Activated T-helper 1 cell treated with anti-CD3 and anti-CD28 coated beads, Interleukin-12 subunit alpha, Interleukin-12 subunit beta, Interleukin-2, Interleukin-4 antibody, amounts not matched to agents 30 ng/mL and 10 ng/mL and 1 ng/mL, durations not matched to agents 14 hours and 24 hours and 36 hours (primary cell): ENCODE measurements around the gene CLGN. TPM values are rescaled to one million over a fixed set of nuclear protein-coding genes. Genes with fewer than 3 reads are reported as not detected.
"Not testable (repeated sequence)": the region's sequence is repeated elsewhere in the genome, so short reads cannot be mapped to it uniquely, and the experiment has no call there.

Experiments
- DNase-seq: peaks from one replicate; pipeline ENCODE4 v3.0.0; 2021; ENCODE audit warnings: low spot score
- H3K27ac Mint-ChIP-seq: one replicate; pipeline ENCODE4 v1.8.0; 2021; ENCODE audit warnings: mild to moderate bottlenecking, mixed read lengths
- H3K27me3 Mint-ChIP-seq: one replicate; pipeline ENCODE4 v1.8.0; 2022; ENCODE audit warnings: mild to moderate bottlenecking, moderate library complexity, mixed read lengths; ENCODE audit not compliant: insufficient read depth
- H3K36me3 Mint-ChIP-seq: one replicate; pipeline ENCODE4 v1.8.0; 2021; ENCODE audit warnings: low read depth, mixed read lengths
- H3K4me1 Mint-ChIP-seq: one replicate; pipeline ENCODE4 v1.8.0; 2021; ENCODE audit warnings: low read depth, mixed read lengths
- H3K4me3 Mint-ChIP-seq: one replicate; pipeline ENCODE4 v1.8.0; 2021; ENCODE audit warnings: mild to moderate bottlenecking, moderate library complexity, mixed read lengths
- H3K9me3 Mint-ChIP-seq: one replicate; pipeline ENCODE4 v1.8.0; 2021; ENCODE audit warnings: mixed read lengths
- intact Hi-C: fragments of 100-400 bp; cut with micrococcal nuclease; formaldehyde crosslinking; loops from one replicate; pipeline ENCODE4 v1.15.1; 2024
- total RNA-seq: library from RNA; stranded (reverse); gene quantifications from 2 replicates; pipeline ENCODE4 v1.2.3, GENCODE V29; 2022

CLGN gene
- total RNA-seq, result not detected in 2 replicates

- DNase-seq, result peak; percentile 21
- H3K4me3 Mint-ChIP-seq, result peak within 1 kb of the TSS; percentile 76
- H3K4me1 Mint-ChIP-seq, result peaks cover 11% of the 10 kb centered on the region
- intact Hi-C loops, result loop anchor here (2.0 kb wide), 1 partner anchor 67 kb away; no protein-coding TSS in a partner anchor
- peaks cover 46% of the 10 kb centered on the region for H3K27me3 Mint-ChIP-seq
- no peaks in the 10 kb centered on the region for H3K9me3 Mint-ChIP-seq
- no peaks in the 10 kb centered on the region for H3K36me3 Mint-ChIP-seq
- H3K27ac Mint-ChIP-seq, result no peak within 1 kb of the TSS
These were observed at the start of gene CLGN for GRCh38 chr4:140427106-140427918. CLGN (minus strand) TSS chr4:140427648; CDS start chr4:140413078, 14,570 bp downstream.

GRCh38 chr4:140472156-140472555 is 44.7 kb upstream of the CLGN start:
- Mint-ChIP-seq H3K4me3 (no peak overlapping the region), H3K27ac (no peak overlapping the region), H3K36me3 (no peaks in the 10 kb centered on the region), H3K4me1 (no peaks in the 10 kb centered on the region), H3K27me3 (peaks cover 16% of the 10 kb centered on the region), H3K9me3 (no peaks in the 10 kb centered on the region)
- intact Hi-C loops, result no loop called here
- DNase-seq, result no peak

- Mint-ChIP-seq H3K27ac (no peak overlapping the region), H3K4me1 (no peaks in the 10 kb centered on the region), H3K9me3 (no peaks in the 10 kb centered on the region), H3K4me3 (no peak overlapping the region), H3K36me3 (no peaks in the 10 kb centered on the region), H3K27me3 (peaks cover 13% of the 10 kb centered on the region)
- no peak for DNase-seq
- intact Hi-C loops, result no loop called here
These were observed 42.6 kb upstream of the CLGN start for GRCh38 chr4:140469791-140470733.

- no peak for DNase-seq
- Mint-ChIP-seq H3K9me3 (no peaks in the 10 kb centered on the region), H3K4me1 (no peaks in the 10 kb centered on the region), H3K36me3 (no peaks in the 10 kb centered on the region), H3K4me3 (no peak overlapping the region), H3K27ac (no peak overlapping the region), H3K27me3 (peaks cover 11% of the 10 kb centered on the region)
- intact Hi-C loops, result no loop called here
These were observed 38.7 kb upstream of the CLGN start for GRCh38 chr4:140466146-140466545.

GRCh38 chr4:140463614-140464013 is 36.2 kb upstream of the CLGN start:
- Mint-ChIP-seq H3K27me3 (peaks cover 2% of the 10 kb centered on the region), H3K4me1 (no peaks in the 10 kb centered on the region), H3K4me3 (no peak overlapping the region), H3K27ac (no peak overlapping the region), H3K36me3 (no peaks in the 10 kb centered on the region), H3K9me3 (no peaks in the 10 kb centered on the region)
- no peak for DNase-seq
- intact Hi-C loops, result no loop called here

- no peak for DNase-seq
- H3K27ac Mint-ChIP-seq, result no peak overlapping the region
- no peaks in the 10 kb centered on the region for H3K9me3 Mint-ChIP-seq
- intact Hi-C loops, result no loop called here
- H3K4me1 Mint-ChIP-seq, result no peaks in the 10 kb centered on the region
- no peaks in the 10 kb centered on the region for H3K36me3 Mint-ChIP-seq
- H3K4me3 Mint-ChIP-seq, result no peak overlapping the region
- H3K27me3 Mint-ChIP-seq, result peaks cover 1% of the 10 kb centered on the region
These were observed 35.7 kb upstream of the CLGN start for GRCh38 chr4:140463182-140463581.

GRCh38 chr4:140450352-140450751 is 22.9 kb upstream of the CLGN start:
- DNase-seq, result no peak
- no peak overlapping the region for H3K4me3 Mint-ChIP-seq
- H3K9me3 Mint-ChIP-seq, result no peaks in the 10 kb centered on the region
- no peaks in the 10 kb centered on the region for H3K4me1 Mint-ChIP-seq
- H3K27ac Mint-ChIP-seq, result no peak overlapping the region
- H3K27me3 Mint-ChIP-seq, result peaks cover 19% of the 10 kb centered on the region
- intact Hi-C loops, result no loop called here
- no peaks in the 10 kb centered on the region for H3K36me3 Mint-ChIP-seq

GRCh38 chr4:140448830-140449229 is 21.4 kb upstream of the CLGN start:
- Mint-ChIP-seq H3K4me1 (no peaks in the 10 kb centered on the region), H3K27me3 (peaks cover 16% of the 10 kb centered on the region)

GRCh38 chr4:140448162-140448561 is 20.7 kb upstream of the CLGN start:
- no peaks in the 10 kb centered on the region for H3K9me3 Mint-ChIP-seq
- no peaks in the 10 kb centered on the region for H3K4me1 Mint-ChIP-seq
- H3K4me3 Mint-ChIP-seq, result no peak overlapping the region
- H3K27me3 Mint-ChIP-seq, result peaks cover 13% of the 10 kb centered on the region
- no peaks in the 10 kb centered on the region for H3K36me3 Mint-ChIP-seq
- no peak overlapping the region for H3K27ac Mint-ChIP-seq
- DNase-seq, result no peak
- intact Hi-C loops, result no loop called here

More at GRCh38 chr4:140448830-140449229, 21.4 kb upstream of the CLGN start:
- intact Hi-C loops, result no loop called here
- Mint-ChIP-seq H3K27ac (no peak overlapping the region), H3K36me3 (no peaks in the 10 kb centered on the region), H3K9me3 (no peaks in the 10 kb centered on the region), H3K4me3 (no peak overlapping the region)
- no peak for DNase-seq

GRCh38 chr4:140444347-140444746 is 16.9 kb upstream of the CLGN start:
- H3K27ac Mint-ChIP-seq, H3K27me3 Mint-ChIP-seq, H3K36me3 Mint-ChIP-seq, H3K9me3 Mint-ChIP-seq, H3K4me3 Mint-ChIP-seq, DNase-seq, H3K4me1 Mint-ChIP-seq, intact Hi-C loops: not testable (repeated sequence)

GRCh38 chr4:140439644-140440142 is 12.2 kb upstream of the CLGN start:
- no peak overlapping the region for H3K4me3 Mint-ChIP-seq
- no peak overlapping the region for H3K27ac Mint-ChIP-seq
- intact Hi-C loops, result no loop called here
- peaks cover 6% of the 10 kb centered on the region for H3K27me3 Mint-ChIP-seq
- no peaks in the 10 kb centered on the region for H3K36me3 Mint-ChIP-seq
- DNase-seq, result no peak
- H3K9me3 Mint-ChIP-seq, result no peaks in the 10 kb centered on the region
- H3K4me1 Mint-ChIP-seq, result no peaks in the 10 kb centered on the region

GRCh38 chr4:140427919-140428471 is 547 bp upstream of the CLGN start:
- intact Hi-C loops, result loop anchor here (2.0 kb wide), 1 partner anchor 67 kb away; no protein-coding TSS in a partner anchor
- H3K27me3 Mint-ChIP-seq, result peaks cover 44% of the 10 kb centered on the region
- DNase-seq, result no peak
- no peak overlapping the region for H3K27ac Mint-ChIP-seq
- H3K36me3 Mint-ChIP-seq, result no peaks in the 10 kb centered on the region
- H3K4me1 Mint-ChIP-seq, result peaks cover 11% of the 10 kb centered on the region
- H3K4me3 Mint-ChIP-seq, result peak overlapping the region; percentile 76
- H3K9me3 Mint-ChIP-seq, result no peaks in the 10 kb centered on the region
